HG03064 (cell line): Measurements from ENCODE around the gene NPC1L1.

Experiments
- ATAC-seq: cut with Tn5 transposase; IDR thresholded peaks from one replicate; pipeline ENCODE4 v1.9.1; 2021; ENCODE audit warnings: low read depth; ENCODE audit not compliant: unreplicated experiment

Gene NPC1L1, protein sequence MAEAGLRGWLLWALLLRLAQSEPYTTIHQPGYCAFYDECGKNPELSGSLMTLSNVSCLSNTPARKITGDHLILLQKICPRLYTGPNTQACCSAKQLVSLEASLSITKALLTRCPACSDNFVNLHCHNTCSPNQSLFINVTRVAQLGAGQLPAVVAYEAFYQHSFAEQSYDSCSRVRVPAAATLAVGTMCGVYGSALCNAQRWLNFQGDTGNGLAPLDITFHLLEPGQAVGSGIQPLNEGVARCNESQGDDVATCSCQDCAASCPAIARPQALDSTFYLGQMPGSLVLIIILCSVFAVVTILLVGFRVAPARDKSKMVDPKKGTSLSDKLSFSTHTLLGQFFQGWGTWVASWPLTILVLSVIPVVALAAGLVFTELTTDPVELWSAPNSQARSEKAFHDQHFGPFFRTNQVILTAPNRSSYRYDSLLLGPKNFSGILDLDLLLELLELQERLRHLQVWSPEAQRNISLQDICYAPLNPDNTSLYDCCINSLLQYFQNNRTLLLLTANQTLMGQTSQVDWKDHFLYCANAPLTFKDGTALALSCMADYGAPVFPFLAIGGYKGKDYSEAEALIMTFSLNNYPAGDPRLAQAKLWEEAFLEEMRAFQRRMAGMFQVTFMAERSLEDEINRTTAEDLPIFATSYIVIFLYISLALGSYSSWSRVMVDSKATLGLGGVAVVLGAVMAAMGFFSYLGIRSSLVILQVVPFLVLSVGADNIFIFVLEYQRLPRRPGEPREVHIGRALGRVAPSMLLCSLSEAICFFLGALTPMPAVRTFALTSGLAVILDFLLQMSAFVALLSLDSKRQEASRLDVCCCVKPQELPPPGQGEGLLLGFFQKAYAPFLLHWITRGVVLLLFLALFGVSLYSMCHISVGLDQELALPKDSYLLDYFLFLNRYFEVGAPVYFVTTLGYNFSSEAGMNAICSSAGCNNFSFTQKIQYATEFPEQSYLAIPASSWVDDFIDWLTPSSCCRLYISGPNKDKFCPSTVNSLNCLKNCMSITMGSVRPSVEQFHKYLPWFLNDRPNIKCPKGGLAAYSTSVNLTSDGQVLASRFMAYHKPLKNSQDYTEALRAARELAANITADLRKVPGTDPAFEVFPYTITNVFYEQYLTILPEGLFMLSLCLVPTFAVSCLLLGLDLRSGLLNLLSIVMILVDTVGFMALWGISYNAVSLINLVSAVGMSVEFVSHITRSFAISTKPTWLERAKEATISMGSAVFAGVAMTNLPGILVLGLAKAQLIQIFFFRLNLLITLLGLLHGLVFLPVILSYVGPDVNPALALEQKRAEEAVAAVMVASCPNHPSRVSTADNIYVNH (N-terminal part only)

DNA sequence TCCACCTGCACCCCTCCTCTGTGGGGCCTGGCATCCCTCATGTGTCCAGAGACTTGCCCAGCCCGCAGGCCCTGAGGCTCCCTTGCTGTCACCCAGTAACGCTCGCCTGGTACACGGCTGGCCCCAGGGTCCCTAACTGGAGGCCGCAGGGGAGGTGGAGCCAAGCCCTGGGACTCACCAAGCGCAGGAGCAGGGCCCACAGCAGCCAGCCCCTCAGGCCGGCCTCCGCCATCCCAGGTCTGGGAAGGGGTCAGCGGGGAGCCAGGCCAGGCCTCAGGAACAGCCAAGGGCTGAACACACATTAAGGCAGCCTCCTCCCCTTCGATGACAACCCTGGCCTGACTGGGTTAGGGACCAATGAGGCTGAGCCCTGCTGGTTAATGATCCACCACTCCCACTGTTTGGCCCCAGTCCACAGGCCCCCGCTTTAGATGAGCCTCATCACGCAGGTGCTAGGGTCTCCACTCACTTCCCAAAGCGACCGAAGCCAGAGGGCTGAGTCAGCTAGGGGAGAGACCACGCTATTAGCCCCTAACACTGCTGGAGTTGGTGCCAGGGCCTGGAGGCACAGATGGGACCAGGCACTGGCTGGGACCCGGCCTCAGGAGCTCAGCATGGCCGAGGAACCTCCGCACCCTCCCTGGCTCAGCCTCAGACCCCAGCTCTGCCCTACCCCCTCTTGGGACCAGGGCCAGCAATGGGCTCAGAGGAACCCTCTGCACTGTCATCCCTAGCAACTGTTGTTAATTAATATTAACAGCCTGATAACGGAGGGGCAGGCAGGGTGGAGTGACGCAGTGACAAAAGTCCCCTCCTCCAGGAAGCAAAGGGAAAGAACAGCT is at the start of gene NPC1L1:
Gene NPC1L1 (minus strand): TSS at position 303 of the 842 bp plus-strand sequence. CDS start 71 bp downstream, at position 232.
- ATAC-seq, result no peak

DNA sequence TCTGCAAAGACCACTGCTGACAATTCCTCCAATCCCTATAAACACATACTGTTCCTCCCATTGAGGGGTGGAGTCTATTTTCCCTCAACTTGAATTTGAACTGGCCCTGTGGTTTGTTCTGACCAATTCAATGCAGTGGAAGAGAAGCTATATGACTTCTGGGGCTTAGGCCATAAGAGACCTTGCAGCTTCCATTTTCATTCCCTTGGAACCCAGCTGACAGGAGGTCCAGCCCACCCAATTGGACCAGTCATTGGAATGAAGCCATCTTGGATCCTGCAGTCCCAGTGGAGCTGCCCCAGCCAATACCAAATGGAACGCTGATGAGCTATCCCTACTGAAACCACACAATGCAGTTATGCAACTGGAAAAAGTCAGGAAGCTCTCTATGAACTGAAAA is 49.8 kb upstream of the NPC1L1 start:
- ATAC-seq, result no peak

DNA sequence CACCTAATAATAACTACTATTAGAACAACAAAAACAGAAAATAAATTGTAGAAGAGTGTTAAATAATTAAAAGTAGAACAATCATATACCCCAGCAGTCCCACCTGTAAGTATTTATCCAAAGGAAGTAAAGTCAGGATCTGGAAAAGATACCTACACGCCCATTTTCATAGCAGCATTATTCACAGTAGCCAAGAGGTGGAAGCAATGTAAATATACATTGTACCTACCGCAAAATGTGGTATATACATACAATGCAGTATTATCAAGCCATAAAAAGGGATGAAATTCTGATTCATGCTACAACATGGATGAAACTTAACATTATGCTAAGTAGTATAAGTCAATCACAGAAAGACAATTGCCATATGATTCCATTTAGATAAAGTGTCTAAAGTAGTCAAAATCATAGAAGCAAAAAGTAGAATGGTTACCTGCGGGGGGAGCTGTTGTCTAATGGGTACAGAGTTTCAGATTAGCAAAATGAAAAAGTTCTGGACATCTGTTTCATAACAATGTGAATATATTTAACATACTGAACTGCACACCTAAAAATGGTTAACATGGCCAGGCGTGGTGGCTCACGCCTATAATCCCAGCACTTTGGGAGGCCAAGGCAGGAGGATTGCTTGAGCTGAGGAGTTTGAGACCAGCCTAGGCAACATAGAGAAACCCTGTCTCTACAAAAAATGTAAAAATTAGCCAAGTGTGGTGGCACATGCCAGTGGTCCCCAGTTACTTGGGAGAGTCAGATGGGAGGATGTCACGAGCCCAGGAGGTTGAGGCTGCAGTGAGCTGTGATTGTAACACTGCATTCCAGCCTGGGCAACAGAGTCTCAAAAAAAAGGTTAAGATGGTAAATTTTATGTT is 46.9 kb upstream of the NPC1L1 start:
- ATAC-seq, result no peak

DNA sequence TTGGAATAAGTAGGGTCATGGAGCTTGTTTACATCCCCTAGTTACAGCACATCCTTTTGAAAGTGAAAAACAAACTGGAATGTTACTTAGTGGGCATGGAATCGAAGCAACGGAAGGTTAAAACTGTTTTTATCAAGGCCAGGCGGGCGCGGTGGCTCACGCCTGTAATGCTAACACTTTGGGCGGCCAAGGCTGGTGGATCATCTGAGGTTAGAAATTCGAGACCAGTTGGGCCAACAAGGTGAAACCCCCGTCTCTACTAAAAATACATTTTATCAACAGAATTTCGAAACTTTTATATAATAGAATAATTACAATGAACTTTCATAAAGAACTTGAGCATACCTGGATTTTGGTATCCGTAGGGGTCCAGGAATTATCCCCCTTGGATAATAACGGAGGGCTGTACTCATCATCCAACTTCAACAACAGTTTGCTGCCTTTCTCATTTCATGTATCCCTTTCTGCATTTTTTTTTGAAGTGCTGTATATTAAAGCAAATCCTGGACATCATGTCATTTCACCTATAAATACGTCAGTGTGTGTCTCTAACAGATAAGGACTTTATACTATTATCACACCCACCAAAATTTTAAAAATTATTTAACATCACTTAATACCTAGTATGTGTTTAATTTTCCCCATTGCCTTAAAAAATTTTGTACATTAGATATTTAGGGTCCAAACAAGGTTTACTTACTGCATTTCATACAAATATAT is 42.2 kb upstream of the NPC1L1 start:
- no peak for ATAC-seq

DNA sequence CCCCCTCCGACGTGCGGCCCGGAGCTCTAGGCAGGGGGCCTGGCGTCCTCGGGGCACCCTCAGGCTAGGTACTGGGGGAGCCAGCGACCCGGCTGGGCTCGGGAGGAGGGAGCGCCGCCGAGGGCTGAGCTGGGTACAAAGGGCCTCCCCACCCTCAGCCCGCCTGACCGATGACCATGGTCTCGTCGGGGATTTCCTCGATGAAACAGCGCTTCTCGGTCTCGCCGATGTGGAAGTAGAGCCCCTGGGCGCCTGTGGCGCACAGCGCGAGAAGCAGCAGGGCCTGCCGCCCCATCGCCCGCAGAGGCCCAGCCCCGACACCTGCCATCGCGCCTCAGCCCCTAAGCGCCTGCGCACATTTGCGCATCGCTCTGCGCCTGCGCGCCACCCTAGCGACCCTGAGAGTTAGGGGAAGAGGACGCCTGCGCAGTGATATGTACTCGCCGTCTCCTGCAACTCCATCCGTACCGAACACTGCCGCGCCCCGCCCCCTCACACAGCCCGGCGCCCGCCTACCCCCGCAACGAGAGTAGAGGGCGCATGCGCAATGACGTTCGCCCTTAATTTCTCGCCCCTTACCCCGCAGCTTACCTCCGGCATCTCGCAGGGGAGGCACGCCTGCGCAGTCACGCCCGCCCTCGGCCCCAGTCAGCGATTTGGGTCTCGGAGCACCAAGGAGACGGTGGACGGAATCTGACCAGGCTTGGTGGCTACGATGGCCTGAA is 40.9 kb upstream of the NPC1L1 start, which contains the start of gene TMED4:
Gene TMED4 (minus strand): TSS at position 353 of the 725 bp plus-strand sequence. CDS start 25 bp downstream, at position 328.
- ATAC-seq, result peak; percentile 79

DNA sequence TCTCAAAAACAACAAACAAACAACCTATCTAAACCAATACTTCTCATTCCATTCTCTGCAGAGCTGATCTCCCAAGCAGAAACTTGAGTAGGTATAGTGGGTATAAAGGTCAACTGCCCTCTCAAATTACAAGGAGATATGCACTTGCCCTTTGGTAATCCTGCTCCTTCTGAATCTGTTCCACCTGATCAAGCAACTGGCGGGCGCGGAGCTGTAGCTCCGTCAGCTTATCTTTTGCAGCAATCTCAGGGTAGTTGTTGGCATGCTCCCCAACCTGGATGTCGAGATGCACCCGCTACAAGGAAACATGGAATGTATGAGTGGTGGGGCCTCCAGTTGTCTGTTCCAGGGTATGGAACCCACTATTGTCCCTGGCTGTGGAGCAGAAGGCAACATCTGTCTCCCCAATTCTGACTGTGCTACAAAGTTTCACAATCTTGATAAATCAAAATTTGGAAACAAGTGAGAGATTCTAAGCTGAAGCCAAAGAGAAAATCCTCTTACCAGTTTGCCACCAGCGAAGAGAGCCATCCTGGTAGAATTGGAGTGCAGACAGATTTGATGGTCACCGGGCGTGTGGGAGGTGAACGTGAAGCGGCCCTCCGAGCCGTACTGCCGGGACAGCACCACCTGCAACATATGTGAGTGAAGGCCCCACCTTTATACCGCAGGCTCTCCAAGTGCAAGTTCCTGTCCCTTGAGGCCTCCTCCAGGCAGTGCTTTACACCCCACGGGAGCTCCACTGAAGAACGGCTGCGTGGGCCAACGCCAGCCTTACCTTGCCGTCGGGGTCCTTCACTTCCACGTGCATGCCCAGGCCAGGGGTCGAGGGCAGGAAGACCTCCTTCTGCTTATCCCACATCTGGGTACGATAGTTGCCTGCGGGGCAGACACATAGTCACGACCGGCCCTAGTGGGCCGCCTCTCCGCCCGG is 40.1 kb upstream of the NPC1L1 start:
- ATAC-seq, result peak; percentile 26

DNA sequence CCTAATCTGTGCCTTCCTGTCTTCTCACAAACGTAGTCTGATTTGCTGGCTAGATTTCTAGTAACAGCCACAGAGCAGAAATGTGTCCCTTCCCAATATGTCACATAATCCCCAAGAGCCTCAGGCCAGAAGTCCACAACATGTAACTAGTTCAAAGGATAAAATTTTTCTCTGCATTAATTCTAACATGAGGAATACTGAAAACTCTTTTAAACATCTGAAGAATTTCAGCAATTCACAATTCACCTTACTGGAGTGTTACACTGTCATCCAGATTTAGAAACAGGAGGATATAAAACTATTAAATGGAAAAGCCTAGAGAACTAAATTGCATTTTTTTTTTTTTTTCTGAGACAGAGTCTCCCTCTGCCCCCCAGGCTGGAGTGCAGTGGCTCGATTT is 35.1 kb upstream of the NPC1L1 start:
- no peak for ATAC-seq

DNA sequence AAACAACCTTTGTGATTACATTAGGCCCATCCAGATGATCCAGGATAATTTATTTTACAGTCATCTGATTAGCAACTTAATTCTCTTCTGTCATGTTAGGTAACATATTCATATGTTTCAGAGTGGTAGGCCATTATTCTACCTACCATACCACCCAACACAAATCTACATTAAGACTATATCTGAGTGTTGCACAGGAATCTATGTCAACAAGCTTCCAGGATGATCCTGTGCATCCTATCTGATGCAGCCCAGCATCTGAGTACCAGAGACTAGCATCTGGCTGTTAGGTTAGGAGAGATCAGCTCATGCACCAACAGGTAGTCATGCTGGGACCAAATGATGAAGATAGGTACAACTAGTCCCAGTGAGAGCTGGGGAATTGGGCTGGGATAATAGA is 33.9 kb upstream of the NPC1L1 start:
- ATAC-seq, result no peak

DNA sequence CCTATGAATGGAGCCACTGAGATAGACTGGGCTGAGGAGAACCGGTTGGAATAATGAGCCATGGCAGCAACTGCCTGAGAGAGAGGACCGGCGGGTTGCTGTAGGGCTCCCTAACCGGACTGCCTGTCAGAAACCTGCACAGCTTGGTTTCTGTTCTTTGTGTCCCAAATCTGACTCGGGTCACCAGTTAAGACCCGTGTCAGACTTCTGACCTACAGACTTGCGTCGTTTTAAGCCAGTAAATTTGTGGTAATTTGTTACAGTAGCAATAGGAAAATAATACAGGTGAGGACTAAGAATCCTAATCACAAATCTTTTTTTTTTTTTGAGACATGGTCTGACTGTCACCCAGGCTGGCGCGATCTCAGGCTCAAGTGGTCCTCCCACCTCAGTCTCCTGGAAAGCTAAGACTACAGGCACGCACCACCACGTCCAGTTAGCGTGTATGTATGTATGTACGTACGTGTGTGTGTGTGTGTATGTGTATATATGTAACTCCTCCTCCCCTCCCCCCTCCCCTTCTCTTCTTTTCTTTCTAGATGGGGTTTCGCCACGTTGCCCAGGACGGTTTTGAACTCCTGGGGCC is 33.2 kb upstream of the NPC1L1 start:
- no peak for ATAC-seq

DNA sequence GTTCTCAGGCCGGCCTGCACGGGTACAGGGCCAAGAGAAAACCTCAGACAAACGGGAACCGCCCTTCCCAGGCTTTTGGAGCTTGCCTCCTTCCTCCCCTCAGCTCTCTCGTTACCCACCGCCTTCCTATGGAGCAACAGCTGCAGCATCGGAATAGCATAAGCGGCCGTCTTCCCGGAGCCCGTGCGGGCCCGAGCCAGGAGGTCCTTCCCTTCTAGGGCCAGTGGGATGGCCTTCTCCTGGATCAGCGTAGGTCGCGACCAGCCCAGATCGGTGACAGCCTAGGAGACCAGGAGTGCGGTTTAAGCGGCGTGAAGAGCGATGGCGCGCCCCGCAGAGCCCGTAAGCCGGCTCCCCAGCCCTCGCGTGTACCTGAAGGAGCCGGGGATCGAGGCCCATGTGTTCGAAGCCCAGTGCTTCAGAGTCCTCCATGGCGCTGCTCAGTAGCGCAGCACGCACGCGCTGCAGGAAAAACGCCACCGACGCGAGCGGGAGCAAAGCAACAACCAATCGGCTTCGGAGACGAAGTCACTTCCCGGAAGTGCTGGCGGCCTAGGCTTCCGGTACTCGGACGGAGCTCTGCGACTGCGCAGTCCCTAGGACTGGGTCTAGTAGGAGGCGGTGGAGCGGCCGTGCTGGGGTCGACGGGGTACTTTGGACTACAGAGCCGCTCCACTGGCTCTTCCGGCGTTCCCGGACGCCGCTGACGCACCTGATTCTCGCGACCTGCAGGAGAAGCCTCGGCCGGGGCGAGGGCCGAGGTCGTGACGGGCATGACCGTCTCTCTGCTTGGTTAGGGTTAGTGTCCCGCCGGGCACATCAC is 32.5 kb upstream of the NPC1L1 start, which contains the start of gene DDX56:
Gene DDX56 (minus strand): TSS at position 445 of the 823 bp plus-strand sequence. CDS start 13 bp downstream, at position 432.
- peak; percentile 86 for ATAC-seq

DNA sequence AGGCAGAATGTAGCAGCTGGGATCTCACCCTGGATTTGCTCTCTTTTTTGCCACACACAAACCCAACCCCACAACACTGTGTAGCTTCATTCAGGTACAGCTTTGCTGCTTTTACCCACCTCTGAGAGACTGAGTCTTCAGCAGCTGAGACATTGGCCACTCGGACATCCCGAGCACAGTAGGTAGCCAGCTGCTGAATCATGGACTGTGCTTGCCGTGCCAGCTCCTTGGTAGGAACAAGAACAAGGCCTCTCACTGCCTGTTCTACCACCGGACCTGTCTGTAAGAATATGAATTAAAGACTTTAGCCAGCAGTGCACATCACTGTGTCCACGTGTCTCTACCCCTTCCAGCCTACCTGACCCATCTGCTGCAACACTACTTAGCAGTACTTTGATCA is 31.6 kb upstream of the NPC1L1 start:
- ATAC-seq, result no peak

DNA sequence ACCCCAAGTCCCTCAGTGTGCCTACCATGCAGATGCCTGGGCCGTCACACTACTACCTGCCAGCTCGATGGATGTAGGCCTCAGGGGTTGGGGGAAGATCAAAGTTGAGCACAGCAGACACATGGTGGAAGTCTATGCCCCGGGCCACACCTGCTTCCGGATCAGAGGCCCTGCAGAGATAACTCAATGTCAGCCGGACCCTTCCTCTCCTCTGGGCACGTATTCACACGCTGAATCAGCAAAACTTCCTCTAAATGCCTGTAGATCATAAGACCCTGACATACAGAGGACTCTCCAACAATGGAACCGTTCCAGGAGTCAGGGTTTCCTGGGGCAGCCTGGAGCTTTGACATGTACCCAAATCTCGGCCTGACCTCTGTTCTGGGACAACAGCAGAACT is 28.8 kb upstream of the NPC1L1 start:
- ATAC-seq, result no peak

DNA sequence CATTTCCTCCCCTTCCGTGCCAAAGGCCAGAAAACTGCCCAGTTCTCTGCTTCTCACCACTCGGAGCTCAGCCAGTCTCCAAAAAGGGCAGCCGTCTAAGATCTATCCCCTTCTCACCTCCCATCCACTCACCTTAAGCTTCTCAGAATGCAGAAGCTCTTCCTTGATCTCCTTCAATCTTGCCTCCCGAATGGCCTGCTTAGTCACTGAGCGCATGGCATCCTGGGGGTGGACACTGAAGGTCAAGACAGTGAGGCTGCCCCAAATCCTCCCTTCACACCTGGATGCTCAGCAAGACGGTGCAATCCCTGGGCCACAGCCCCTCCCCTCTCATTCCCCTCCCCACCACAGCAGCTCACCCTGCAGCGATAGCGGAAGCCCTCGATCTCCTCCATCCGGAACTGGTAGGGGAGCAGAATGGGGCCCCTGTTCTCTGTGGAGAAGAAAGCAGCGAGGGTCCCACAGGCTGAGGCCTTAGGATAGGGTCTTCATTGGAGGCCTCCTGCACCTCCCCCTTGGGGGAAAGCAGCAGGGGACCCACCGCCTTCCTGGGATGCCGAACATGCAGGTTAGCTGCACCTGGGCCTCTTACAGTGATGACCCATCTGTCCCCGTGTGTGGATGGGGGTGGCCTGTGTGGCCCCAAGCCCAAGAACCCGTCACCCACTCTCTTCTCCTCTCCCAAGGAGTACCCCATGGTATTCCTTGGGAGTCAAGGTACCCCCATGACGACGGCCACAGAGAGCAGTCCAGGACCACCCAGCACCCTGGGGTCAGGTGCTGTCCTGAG is 27.8 kb upstream of the NPC1L1 start:
- ATAC-seq, result no peak

DNA sequence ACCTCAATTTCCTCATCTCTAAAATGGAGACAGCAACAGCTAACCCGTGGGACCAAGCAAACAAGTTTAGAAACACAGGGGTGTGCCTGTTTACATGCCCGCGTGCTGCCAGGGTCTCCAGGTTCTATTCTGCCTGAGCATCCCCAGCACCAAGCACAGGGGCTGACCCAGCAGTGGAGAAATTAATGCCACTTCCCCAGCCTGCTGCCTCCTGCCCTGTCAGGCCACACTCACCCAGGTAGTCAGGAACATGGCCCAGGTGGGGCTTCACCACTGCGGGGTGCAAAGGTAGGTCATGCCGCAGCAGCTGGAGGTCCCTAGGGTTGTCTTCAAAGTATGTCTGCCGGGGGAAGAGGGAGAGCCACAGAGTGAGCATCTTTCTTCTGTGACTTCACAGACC is 26.8 kb upstream of the NPC1L1 start:
- no peak for ATAC-seq
